HUDEP-2 (cell line): Measurements from ENCODE around the gene NPAS3.

Experiments used
- DNase-seq, 76 experiments: peaks; one replicate each; lab custom pipeline; 2025; ENCODE audit not compliant: unreplicated experiment in 76 of 76; lab: John Stamatoyannopoulos, UW

NPAS3 gene

DNA sequence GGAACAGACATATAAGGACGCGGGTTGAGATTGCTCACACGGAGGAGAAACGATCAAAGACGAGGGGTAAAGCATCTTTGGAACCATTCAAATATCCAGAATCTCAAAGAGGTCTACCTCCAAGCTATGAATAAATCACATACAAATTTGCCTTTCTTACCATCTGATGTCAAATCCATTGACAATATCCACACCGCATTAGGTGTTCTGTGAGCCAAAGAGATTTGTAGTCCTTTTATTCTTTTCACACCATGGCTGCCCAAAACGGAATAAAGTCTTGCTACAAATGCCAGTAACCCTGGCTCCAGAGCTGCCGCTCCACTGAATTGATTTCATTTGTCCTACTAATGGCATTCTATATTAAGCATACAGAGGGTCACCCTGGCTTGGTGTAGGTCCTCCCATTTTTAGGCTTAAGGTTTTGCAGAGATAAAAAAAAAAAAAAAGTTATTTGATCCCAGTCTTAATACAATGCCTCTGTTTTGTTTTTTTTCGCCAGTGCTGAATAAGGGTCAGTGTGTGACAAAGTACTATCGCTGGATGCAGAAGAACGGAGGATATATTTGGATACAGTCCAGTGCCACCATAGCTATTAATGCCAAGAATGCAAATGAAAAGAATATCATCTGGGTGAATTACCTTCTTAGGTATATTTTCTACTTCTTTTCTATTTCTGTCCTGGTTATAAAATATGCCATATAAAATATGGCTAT is 854.9 kb downstream of the NPAS3 start:
- no peak for DNase-seq

DNA sequence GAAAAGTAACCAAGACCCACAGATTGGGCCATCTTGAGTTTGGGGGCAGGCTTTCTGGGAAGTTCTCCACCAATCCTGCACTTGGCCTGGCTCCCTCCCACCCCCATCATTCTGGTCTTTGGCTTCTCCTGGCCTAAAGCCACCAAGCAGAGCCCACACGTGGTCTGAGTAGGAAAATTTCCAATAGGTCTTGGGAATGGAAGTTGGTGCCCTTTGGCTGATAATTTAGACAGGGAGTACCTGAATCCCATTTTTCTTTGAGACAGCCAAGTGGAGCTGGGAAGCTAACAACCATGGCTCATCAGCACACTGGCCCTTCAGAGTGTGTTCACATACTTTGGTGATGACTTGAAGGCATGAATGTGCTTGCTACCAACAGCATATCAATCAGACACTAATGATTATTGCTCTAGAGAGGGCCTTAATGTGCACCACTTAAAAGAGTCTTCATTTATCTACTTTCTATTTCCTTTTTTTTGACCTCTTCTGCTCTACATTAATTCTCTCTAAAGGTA is 856.2 kb downstream of the NPAS3 start:
- no peak for DNase-seq

- DNase-seq = no peak
These were observed 857.7 kb downstream of the NPAS3 start for GRCh38 chr14:33796356-33796755.

DNA sequence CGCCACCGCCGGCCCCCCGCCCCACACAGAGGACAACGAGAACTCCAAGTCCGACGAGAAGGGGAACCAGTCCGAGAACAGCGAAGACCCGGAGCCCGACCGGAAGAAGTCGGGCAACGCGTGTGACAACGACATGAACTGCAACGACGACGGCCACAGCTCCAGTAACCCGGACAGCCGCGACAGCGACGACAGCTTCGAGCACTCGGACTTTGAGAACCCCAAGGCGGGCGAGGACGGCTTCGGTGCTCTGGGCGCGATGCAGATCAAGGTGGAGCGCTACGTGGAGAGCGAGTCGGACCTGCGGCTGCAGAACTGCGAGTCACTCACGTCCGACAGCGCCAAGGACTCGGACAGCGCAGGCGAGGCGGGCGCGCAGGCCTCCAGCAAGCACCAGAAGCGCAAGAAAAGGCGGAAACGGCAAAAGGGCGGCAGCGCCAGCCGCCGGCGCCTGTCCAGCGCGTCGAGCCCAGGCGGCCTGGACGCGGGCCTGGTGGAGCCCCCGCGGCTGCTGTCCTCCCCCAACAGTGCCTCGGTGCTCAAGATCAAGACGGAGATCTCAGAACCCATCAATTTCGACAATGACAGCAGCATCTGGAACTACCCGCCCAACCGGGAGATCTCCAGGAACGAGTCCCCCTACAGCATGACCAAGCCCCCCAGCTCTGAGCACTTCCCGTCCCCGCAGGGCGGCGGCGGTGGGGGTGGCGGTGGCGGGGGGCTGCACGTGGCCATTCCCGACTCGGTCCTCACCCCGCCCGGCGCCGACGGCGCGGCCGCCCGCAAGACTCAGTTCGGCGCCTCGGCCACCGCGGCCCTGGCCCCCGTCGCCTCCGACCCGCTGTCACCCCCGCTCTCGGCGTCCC is 861.3 kb downstream of the NPAS3 start:
- DNase-seq = no peak

DNA sequence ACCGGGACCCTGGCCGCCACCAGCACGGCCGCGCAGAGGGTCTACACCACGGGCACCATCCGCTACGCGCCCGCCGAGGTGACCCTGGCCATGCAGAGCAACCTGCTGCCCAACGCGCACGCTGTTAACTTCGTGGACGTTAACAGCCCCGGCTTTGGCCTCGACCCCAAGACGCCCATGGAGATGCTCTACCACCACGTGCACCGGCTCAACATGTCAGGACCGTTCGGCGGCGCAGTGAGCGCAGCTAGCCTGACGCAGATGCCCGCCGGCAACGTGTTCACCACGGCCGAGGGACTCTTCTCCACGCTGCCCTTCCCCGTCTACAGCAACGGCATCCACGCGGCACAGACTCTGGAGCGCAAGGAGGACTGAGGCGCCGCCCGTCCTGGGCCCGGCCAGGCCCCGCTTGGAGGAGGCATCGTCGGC is 862.1 kb downstream of the NPAS3 start:
- DNase-seq = no peak

- no peak for DNase-seq
These were observed 864.1 kb downstream of the NPAS3 start for GRCh38 chr14:33802737-33803136.

- DNase-seq = no peak
These were observed 866.9 kb downstream of the NPAS3 start for GRCh38 chr14:33805593-33805992.

DNA sequence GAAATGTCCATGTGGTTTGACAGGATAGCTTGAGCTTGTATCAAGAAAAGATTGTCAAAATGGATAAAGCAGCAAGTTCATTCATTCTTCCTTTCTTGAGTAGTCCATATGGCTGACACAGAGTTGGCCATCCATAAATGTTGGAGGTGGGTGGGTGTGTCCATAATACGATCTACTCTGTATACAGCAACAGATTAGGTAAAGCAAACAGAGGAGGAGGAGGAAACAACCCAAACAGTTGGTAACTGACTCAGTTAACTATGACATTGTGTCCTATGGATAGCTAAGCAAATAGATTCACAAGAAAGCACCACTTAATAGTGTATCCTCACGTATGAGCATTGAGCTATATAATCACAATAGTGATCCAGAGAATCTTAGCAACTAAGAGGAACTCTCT is 868.2 kb downstream of the NPAS3 start:
- no peak for DNase-seq

GRCh38 chr14:33808187-33808586 is 869.5 kb downstream of the NPAS3 start:
- DNase-seq = no peak

DNA sequence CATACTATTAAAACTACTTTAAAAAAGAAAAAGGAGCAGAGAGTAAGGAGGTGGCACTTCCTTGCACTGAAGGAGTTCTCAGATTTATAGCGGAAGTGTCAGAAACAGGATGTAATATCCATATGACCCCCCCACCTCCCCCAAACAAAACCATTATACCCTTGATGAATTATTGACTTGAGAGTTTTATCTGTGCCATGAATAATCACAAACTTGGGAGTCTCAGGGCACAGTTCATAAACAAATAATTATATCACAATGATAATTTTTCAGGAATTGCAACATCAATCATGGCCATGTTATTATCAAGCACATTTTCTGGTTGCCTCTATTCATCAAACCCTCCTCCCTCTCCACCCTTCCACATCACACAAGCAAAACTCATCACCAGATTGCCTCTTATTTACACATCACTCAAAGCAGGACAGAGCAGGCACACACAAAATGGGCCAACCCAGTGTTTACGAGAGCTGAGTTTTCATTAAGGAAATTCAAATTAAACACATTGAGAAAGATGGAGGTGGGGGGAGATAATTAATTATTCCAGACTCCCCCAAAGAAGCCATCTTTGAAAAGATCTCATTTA is 870.8 kb downstream of the NPAS3 start:
- no peak for DNase-seq

GRCh38 chr14:33810308-33810707 is 871.6 kb downstream of the NPAS3 start:
- DNase-seq = no peak

- peak in 10 of 76 experiments; percentile 1 to 38 (median 16) for DNase-seq
These were observed 873.0 kb downstream of the NPAS3 start for GRCh38 chr14:33811721-33812120.

- DNase-seq = peak in 4 of 76 experiments; percentile 5 to 17 (median 8)
These were observed 873.5 kb downstream of the NPAS3 start for GRCh38 chr14:33812181-33812580.

GRCh38 chr14:33812601-33813000 is 873.9 kb downstream of the NPAS3 start:
- DNase-seq = peak in 3 of 76 experiments; percentile 2 to 7 (median 4)

GRCh38 chr14:33814010-33814409 is 875.3 kb downstream of the NPAS3 start:
- DNase-seq = no peak

DNA sequence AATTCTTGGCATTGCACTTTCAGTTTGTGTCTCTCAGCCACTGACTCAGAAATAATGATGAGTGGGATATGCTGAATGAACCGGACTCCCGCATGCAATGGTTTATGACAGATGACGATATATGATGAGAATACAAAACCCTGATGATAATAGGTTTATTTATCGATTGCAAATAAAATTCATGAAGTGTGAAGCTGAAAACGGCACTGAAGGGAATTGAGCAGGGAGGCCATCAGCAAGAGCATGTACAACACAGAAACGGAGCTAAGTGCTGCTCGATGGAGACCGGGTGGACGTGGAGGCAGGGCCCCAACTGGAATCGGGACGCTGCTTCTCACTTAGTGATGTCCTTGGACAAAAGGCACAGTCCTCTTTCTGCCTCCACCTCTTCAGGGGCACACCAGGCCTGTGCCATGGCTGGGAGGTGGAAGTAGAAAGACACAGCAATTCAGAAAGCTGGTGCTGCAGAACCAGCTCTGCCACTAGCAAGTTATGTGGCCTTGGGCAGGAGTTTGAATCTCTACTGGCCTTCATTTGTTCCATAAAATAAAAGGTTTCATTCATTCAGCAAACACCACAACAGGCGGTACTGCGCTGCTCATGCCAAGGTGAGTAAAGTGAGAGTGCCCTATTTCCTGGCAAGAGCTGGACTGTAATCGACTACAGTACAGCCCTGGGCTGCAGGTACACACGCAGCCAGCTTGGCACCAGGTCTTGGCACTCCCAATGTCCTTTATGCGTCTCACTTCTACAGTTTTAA is 895.2 kb downstream of the NPAS3 start:
- DNase-seq = no peak

GRCh38 chr14:33834466-33835260 is 896.0 kb downstream of the NPAS3 start:
- no peak for DNase-seq

- no peak for DNase-seq
These were observed 896.6 kb downstream of the NPAS3 start for GRCh38 chr14:33835261-33835655.

DNA sequence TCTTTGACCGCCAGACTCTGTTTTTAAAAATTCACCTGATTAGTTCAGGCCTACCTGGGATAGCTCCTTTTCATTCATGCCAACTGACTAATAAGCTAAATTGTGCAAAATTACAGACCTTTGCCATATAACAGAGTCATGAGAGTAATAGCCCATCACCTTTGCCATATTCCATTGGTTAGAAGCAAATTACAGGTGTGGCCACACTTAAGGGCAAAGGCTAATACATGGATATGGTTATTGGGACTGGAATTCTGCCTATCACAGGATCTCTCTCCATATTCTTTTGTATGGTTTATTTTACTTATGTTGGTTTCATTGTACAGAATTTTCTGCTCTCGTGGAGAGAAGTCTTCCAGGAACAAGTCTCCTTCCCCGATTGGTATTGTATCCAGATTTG is 897.0 kb downstream of the NPAS3 start:
- DNase-seq = no peak
